ENCODE data around the gene CDNF.
"Not testable (repeated sequence)": the region's sequence is repeated elsewhere in the genome, so short reads cannot be mapped to it uniquely, and the experiment has no call there.

Gene CDNF

DNA sequence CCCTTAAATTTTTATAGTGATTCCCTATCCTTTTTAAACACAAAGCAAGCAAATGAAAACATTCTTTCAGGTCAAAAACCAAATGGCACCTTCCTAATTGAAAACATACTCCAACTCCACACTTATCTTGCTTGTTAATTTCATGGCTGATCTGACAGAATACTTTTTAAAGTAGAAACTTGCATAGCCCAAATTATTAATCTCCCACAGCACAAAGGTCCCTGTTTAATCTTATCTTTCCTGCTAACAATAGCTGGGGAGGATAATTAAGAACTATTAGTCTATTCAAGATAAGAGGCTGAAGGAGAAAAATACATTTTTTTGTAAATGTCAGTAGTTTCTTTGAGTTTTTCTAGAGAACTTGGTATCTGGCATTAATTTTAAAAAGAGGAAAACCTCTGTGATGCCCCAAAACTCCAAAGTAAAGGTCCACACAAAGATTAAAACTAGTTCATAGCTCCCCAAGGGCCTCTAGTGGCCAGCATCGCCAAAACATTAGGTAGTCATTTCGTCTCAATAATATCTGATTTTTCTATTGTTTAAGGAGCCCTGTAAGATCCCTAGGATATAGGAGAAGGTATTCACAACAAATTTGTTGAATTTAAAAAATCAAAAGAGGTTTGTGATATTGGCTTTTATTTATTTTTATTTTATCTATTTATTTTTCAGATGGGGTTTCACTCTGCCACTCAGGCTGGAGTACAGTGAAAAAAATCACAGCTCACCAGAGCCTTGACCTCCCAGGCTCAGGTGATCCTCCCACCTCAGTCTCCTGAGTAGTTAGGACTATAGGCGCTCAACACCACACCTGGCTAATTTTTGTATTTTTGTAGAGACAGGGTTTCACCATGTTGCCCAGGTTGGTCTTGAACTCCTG is 14.7 kb downstream of the CDNF start:
- no peak for DNase-seq (ENCODE audit: low spot score)
- TF ChIP-seq, protein P1, sequence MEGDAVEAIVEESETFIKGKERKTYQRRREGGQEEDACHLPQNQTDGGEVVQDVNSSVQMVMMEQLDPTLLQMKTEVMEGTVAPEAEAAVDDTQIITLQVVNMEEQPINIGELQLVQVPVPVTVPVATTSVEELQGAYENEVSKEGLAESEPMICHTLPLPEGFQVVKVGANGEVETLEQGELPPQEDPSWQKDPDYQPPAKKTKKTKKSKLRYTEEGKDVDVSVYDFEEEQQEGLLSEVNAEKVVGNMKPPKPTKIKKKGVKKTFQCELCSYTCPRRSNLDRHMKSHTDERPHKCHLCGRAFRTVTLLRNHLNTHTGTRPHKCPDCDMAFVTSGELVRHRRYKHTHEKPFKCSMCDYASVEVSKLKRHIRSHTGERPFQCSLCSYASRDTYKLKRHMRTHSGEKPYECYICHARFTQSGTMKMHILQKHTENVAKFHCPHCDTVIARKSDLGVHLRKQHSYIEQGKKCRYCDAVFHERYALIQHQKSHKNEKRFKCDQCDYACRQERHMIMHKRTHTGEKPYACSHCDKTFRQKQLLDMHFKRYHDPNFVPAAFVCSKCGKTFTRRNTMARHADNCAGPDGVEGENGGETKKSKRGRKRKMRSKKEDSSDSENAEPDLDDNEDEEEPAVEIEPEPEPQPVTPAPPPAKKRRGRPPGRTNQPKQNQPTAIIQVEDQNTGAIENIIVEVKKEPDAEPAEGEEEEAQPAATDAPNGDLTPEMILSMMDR (IDR thresholded peaks at IDR 0.05) = peak; percentile 50
- no peak overlapping the region for H3K4me3 ChIP-seq
- H3K27ac ChIP-seq = no peak overlapping the region

- Histone ChIP-seq H3K27ac (no peak overlapping the region), H3K4me3 (no peak overlapping the region)
- no peak for DNase-seq (ENCODE audit: low spot score)
- TF ChIP-seq, protein P1 (IDR thresholded peaks at IDR 0.05) = no peak
These were observed 16.0 kb downstream of the CDNF start for GRCh38 chr10:14821635-14822375.

- Histone ChIP-seq H3K4me3 (no peak overlapping the region), H3K27ac (no peak overlapping the region)
- no peak for DNase-seq (ENCODE audit: low spot score)
- TF ChIP-seq, protein P1 (IDR thresholded peaks at IDR 0.05) = no peak
These were observed 17.1 kb downstream of the CDNF start for GRCh38 chr10:14820775-14821154.

DNA sequence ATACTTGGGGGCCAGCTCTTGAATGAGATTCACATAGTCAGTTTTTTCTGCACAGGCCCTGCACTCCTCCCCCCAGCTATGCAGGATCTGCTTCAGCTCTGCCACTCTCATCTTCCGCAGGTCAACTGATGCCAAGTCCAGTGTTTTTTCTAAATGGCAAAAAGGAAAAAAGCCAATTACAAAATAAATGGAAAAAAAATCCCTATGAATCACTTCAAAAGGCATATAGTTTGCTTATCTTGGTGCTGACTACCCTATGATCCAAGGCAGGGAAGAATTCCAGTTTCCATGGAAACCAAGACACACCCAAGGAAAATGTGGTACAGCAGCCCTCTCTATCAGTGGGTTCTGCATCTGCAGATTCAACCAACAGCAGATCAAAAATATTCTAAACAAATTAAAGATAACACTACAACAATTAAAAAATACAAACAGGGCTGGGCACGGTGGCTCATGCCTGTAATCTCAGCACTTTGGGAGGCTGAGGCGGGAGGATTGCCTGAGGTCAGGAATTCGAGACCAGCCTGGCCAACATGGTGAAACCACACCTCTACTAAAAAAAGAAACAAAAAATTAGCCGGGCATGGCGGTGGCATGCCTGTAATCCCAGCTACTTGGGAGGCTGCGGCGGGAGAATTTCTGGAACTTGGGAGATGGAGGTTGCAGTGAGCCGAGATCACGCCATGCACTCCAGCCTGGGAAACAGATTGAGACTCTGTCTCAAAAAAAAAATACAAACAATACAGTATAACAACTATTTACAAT is 17.6 kb downstream of the CDNF start:
- Histone ChIP-seq H3K4me3 (no peak overlapping the region), H3K27ac (no peak overlapping the region)
- TF ChIP-seq, protein P1 (IDR thresholded peaks at IDR 0.05) = no peak
- DNase-seq (ENCODE audit: low spot score) = no peak

GRCh38 chr10:14816717-14817116 is 21.1 kb downstream of the CDNF start:
- not testable (repeated sequence) for H3K4me3 ChIP-seq; DNase-seq (ENCODE audit: low spot score); H3K27ac ChIP-seq

DNA sequence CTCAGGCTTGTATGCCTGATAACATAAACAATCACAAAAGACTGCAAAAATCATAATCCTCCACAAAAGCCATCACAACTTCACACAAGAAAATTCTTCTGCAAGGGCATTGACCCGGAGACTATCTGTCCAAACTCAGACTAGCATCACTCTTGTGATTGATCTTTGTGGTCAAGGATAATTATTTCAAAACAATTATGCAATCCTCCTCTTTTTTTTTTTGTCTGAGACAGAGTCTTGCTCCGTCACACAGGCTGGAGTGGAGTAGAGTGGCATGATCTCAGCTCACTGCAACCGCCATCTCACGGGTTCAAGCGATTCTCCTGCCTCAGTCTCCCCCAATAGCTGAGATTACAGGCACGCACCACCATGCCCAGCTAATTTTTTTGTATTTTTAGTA is 22.2 kb downstream of the CDNF start:
- no peak for DNase-seq (ENCODE audit: low spot score)
- TF ChIP-seq, protein P1 (IDR thresholded peaks at IDR 0.05) = no peak
- no peak overlapping the region for H3K4me3 ChIP-seq
- no peak overlapping the region for H3K27ac ChIP-seq

- TF ChIP-seq, protein P1 (IDR thresholded peaks at IDR 0.05) = no peak
- H3K4me3 ChIP-seq = no peak overlapping the region
- no peak for DNase-seq (ENCODE audit: low spot score)
- H3K27ac ChIP-seq = no peak overlapping the region
These were observed 25.6 kb downstream of the CDNF start for GRCh38 chr10:14812271-14812670.
